ENCODE measurements around the gene PAK1.

Gene PAK1

GRCh38 chr11:77436506-77436905 is 37.4 kb downstream of the PAK1 start:
- no peak for DNase-seq (ENCODE audit: low read depth)

- DNase-seq (ENCODE audit: low read depth): no peak
Observed at GRCh38 chr11:77435972-77436371, 37.9 kb downstream of the PAK1 start.

GRCh38 chr11:77431813-77432212 is 42.1 kb downstream of the PAK1 start:
- DNase-seq (ENCODE audit: low read depth): no peak

- no peak for DNase-seq (ENCODE audit: low read depth)
Observed at GRCh38 chr11:77428598-77428997, 45.3 kb downstream of the PAK1 start.

- DNase-seq (ENCODE audit: low read depth): no peak
Observed at GRCh38 chr11:77425346-77425745, 48.5 kb downstream of the PAK1 start.

- DNase-seq (ENCODE audit: low read depth): no peak
Observed at GRCh38 chr11:77424644-77425043, 49.2 kb downstream of the PAK1 start.

GRCh38 chr11:77423624-77424023 is 50.3 kb downstream of the PAK1 start:
- no peak for DNase-seq (ENCODE audit: low read depth)

- DNase-seq (ENCODE audit: low read depth): no peak
Observed at GRCh38 chr11:77422687-77423086, 51.2 kb downstream of the PAK1 start.

- no peak for DNase-seq (ENCODE audit: low read depth)
Observed at GRCh38 chr11:77421041-77421723, 52.7 kb downstream of the PAK1 start.

GRCh38 chr11:77418971-77419597 is 54.8 kb downstream of the PAK1 start:
- no peak for DNase-seq (ENCODE audit: low read depth)

- DNase-seq (ENCODE audit: low read depth): no peak
Observed at GRCh38 chr11:77418155-77418970, 55.5 kb downstream of the PAK1 start.

GRCh38 chr11:77416357-77416756 is 57.5 kb downstream of the PAK1 start:
- DNase-seq (ENCODE audit: low read depth): no peak

GRCh38 chr11:77413850-77414460 is 59.9 kb downstream of the PAK1 start:
- no peak for DNase-seq (ENCODE audit: low read depth)

GRCh38 chr11:77412814-77413213 is 61.1 kb downstream of the PAK1 start:
- no peak for DNase-seq (ENCODE audit: low read depth)

GRCh38 chr11:77411717-77412441 is 62.0 kb downstream of the PAK1 start:
- DNase-seq (ENCODE audit: low read depth): peak; percentile 70

- DNase-seq (ENCODE audit: low read depth): no peak
Observed at GRCh38 chr11:77411137-77411707, 62.7 kb downstream of the PAK1 start.

GRCh38 chr11:77410076-77410827 is 63.6 kb downstream of the PAK1 start:
- no peak for DNase-seq (ENCODE audit: low read depth)

GRCh38 chr11:77409046-77409445 is 64.8 kb downstream of the PAK1 start:
- no peak for DNase-seq (ENCODE audit: low read depth)

GRCh38 chr11:77407613-77408012 is 66.3 kb downstream of the PAK1 start:
- no peak for DNase-seq (ENCODE audit: low read depth)

- no peak for DNase-seq (ENCODE audit: low read depth)
Observed at GRCh38 chr11:77406396-77406795, 67.5 kb downstream of the PAK1 start.

GRCh38 chr11:77403211-77403610 is 70.7 kb downstream of the PAK1 start:
- DNase-seq (ENCODE audit: low read depth): no peak
